ENCODE measurements around the gene PKNOX2. TPM values are rescaled to one million over a fixed set of nuclear protein-coding genes. Genes with fewer than 3 reads are reported as not detected.

PKNOX2 gene
- total RNA-seq, 2 donors from 2014 or later = 5.5 to 6.9 TPM

- peak; percentile 16 for DNase-seq (ENCODE audit: low spot score)
- Histone ChIP-seq H3K9me3 (no peaks in the 10 kb centered on the region), H3K27me3 (no peaks in the 10 kb centered on the region), H3K4me3 (no peak overlapping the region), H3K4me1 (peaks cover 0 to 35% of the 10 kb centered on the region in 2 donors), H3K36me3 (no peaks in the 10 kb centered on the region), H3K27ac (no peak overlapping the region)
- no peak for TF ChIP-seq CTCF (IDR thresholded peaks at IDR 0.05)
Measured at GRCh38 chr11:125449565-125449964, 285.0 kb downstream of the PKNOX2 start.

- Histone ChIP-seq H3K4me3 (peak overlapping the region; percentile 5 to 35), H3K9me3 (no peaks in the 10 kb centered on the region), H3K4me1 (peaks cover 0 to 25% of the 10 kb centered on the region in 2 donors), H3K27ac (peak overlapping the region; percentile 72 to 83), H3K36me3 (no peaks in the 10 kb centered on the region), H3K27me3 (no peaks in the 10 kb centered on the region)
- TF ChIP-seq CTCF (IDR thresholded peaks at IDR 0.05) = no peak
- DNase-seq (ENCODE audit: low spot score) = peak; percentile 81
Measured at GRCh38 chr11:125451400-125452124, 287.0 kb downstream of the PKNOX2 start.

GRCh38 chr11:125452125-125452470 lies 287.5 kb downstream of the PKNOX2 start:
- Histone ChIP-seq H3K9me3 (no peaks in the 10 kb centered on the region), H3K36me3 (no peaks in the 10 kb centered on the region), H3K27ac (peak overlapping the region; percentile 72 to 83), H3K4me3 (peak overlapping the region; percentile 5 to 7), H3K27me3 (no peaks in the 10 kb centered on the region), H3K4me1 (peaks cover 0 to 25% of the 10 kb centered on the region in 2 donors)
- DNase-seq (ENCODE audit: low spot score) = no peak
- TF ChIP-seq CTCF (IDR thresholded peaks at IDR 0.05) = no peak

GRCh38 chr11:125454047-125454446 lies 289.5 kb downstream of the PKNOX2 start:
- Histone ChIP-seq H3K27ac (no peak overlapping the region), H3K36me3 (no peaks in the 10 kb centered on the region), H3K9me3 (no peaks in the 10 kb centered on the region), H3K4me1 (peaks cover 0 to 33% of the 10 kb centered on the region in 2 donors), H3K27me3 (no peaks in the 10 kb centered on the region), H3K4me3 (no peak overlapping the region)
- no peak for TF ChIP-seq CTCF (IDR thresholded peaks at IDR 0.05)
- peak; percentile 50 for DNase-seq (ENCODE audit: low spot score)

- Histone ChIP-seq H3K27ac (no peak overlapping the region), H3K36me3 (no peaks in the 10 kb centered on the region), H3K4me3 (no peak overlapping the region), H3K9me3 (no peaks in the 10 kb centered on the region), H3K27me3 (no peaks in the 10 kb centered on the region), H3K4me1 (peaks cover 0 to 29% of the 10 kb centered on the region in 2 donors)
- DNase-seq (ENCODE audit: low spot score) = no peak
- TF ChIP-seq CTCF (IDR thresholded peaks at IDR 0.05) = no peak
Measured at GRCh38 chr11:125455851-125456250, 291.3 kb downstream of the PKNOX2 start.

Data from right atrium auricular region (tissue), 2 donors.